Right ventricle myocardium superior (tissue), 1 donor: ENCODE measurements around the gene MREG. TPM values are rescaled to one million over a fixed set of nuclear protein-coding genes. Genes with fewer than 3 reads are reported as not detected.
"Not testable (repeated sequence)": the region's sequence is repeated elsewhere in the genome, so short reads cannot be mapped to it uniquely, and the experiment has no call there.

Source experiments
- ATAC-seq: fragments of 200-7000 bp; cut with Tn5 transposase; one replicate; pipeline ENCODE4 v1.9.1; 2020; ENCODE audit warnings: mild to moderate bottlenecking; ENCODE audit not compliant: poor library complexity
- DNase-seq: peaks from one replicate; pipeline ENCODE4 v3.0.0-alpha.2; 2020
- intact Hi-C: fragments of 100-400 bp; cut with DNase I; formaldehyde crosslinking; loops from one replicate; pipeline ENCODE4 v1.11.2; 2022
- total RNA-seq: library from RNA; stranded (reverse); fragmentation: NEBNext Ultra II Directional; extraction: Animal tissue kit (Norgen Biotek cat#: 25700); gene quantifications from one replicate; pipeline ENCODE4 v1.2.1, GENCODE V29; 2021
- donor health status: DM: no; HTN: yes; CAD: no; lungs with severe emphysema.

MREG gene
- total RNA-seq, 1 donor from 2014 or later, result 0.38 TPM

GRCh38 chr2:215937190-215937589 is 76.2 kb downstream of the MREG start:
- intact Hi-C loops, result no loop called here
- ATAC-seq (no peak), DNase-seq (no peak)

GRCh38 chr2:215933151-215933550 is 80.2 kb downstream of the MREG start:
- intact Hi-C loops, result no loop called here
- no peak for ATAC-seq
- no peak for DNase-seq

- DNase-seq (peak; percentile 39), ATAC-seq (peak; percentile 93)
- intact Hi-C loops, result no loop called here
Measured at GRCh38 chr2:215931256-215931903, 82.0 kb downstream of the MREG start.

GRCh38 chr2:215930505-215931253 is 82.7 kb downstream of the MREG start:
- ATAC-seq (no peak), DNase-seq (no peak)
- intact Hi-C loops, result no loop called here

- ATAC-seq (no peak), DNase-seq (no peak)
- intact Hi-C loops, result no loop called here
Measured at GRCh38 chr2:215929602-215930335, 83.6 kb downstream of the MREG start.

GRCh38 chr2:215928086-215928485 is 85.3 kb downstream of the MREG start:
- ATAC-seq (no peak), DNase-seq (no peak)
- intact Hi-C loops, result no loop called here

- intact Hi-C loops, ATAC-seq, DNase-seq: not testable (repeated sequence)
Measured at GRCh38 chr2:215926992-215927391, 86.4 kb downstream of the MREG start.

GRCh38 chr2:215921895-215922294 is 91.5 kb downstream of the MREG start:
- DNase-seq (no peak), ATAC-seq (no peak)
- intact Hi-C loops, result no loop called here

GRCh38 chr2:215920244-215921100 is 92.9 kb downstream of the MREG start:
- intact Hi-C loops, result no loop called here
- DNase-seq (peak; percentile 67), ATAC-seq (peak; percentile 97)

- DNase-seq (no peak), ATAC-seq (no peak)
- intact Hi-C loops, result no loop called here
Measured at GRCh38 chr2:215919624-215920243, 93.6 kb downstream of the MREG start.

- DNase-seq (no peak), ATAC-seq (no peak)
- intact Hi-C loops, result no loop called here
Measured at GRCh38 chr2:215918901-215919599, 94.3 kb downstream of the MREG start.

- ATAC-seq (no peak), DNase-seq (no peak)
- intact Hi-C loops, result no loop called here
Measured at GRCh38 chr2:215917953-215918620, 95.3 kb downstream of the MREG start.

GRCh38 chr2:215915441-215915840 is 97.9 kb downstream of the MREG start:
- intact Hi-C loops, result no loop called here
- DNase-seq (no peak), ATAC-seq (no peak)

- intact Hi-C loops, result no loop called here
- DNase-seq, result no peak
- no peak for ATAC-seq
Measured at GRCh38 chr2:215914777-215915165, 98.6 kb downstream of the MREG start.

GRCh38 chr2:215914054-215914776 is 99.1 kb downstream of the MREG start:
- intact Hi-C loops, result no loop called here
- ATAC-seq (no peak), DNase-seq (no peak)

- intact Hi-C loops, result no loop called here
- DNase-seq, result no peak
- no peak for ATAC-seq
Measured at GRCh38 chr2:215912299-215912842, 101.0 kb downstream of the MREG start.
